Ishikawa (cell line): ENCODE results near the gene EVX2.

ENCODE experiments used
- CEBPB ChIP-seq: IDR thresholded peaks from 2 replicates; pipeline ENCODE4 v1.6.1; 2012
- CREB1 ChIP-seq: IDR thresholded peaks from 2 replicates; pipeline ENCODE4 v1.6.1; 2012; ENCODE audit warnings: low read depth
- EGR1 ChIP-seq: IDR thresholded peaks from 2 replicates; pipeline ENCODE4 v1.6.1; 2012
- EP300 ChIP-seq: IDR thresholded peaks from 2 replicates; pipeline ENCODE4 v1.6.1; 2012; ENCODE audit warnings: borderline replicate concordance
- FOXM1 ChIP-seq: IDR thresholded peaks from 2 replicates; pipeline ENCODE4 v1.6.1; 2012; ENCODE audit warnings: low read depth, borderline replicate concordance
- NFIC ChIP-seq: IDR thresholded peaks from 2 replicates; pipeline ENCODE4 v1.6.1; 2012
- RAD21 ChIP-seq: IDR thresholded peaks from 2 replicates; pipeline ENCODE4 v1.6.1; 2012; ENCODE audit warnings: low read depth
- TAF1 ChIP-seq: IDR thresholded peaks from 2 replicates; pipeline ENCODE4 v1.6.1; 2012; ENCODE audit warnings: low read depth, mild to moderate bottlenecking
- TCF12 ChIP-seq: IDR thresholded peaks from 2 replicates; pipeline ENCODE4 v1.6.1; 2012; ENCODE audit warnings: low read depth
- TEAD4 ChIP-seq: IDR thresholded peaks from 2 replicates; pipeline ENCODE4 v1.6.1; 2012
- YY1 ChIP-seq: IDR thresholded peaks from 2 replicates; pipeline ENCODE4 v1.6.1; 2012; ENCODE audit warnings: low read depth
- ZBTB7A ChIP-seq: IDR thresholded peaks from 2 replicates; pipeline ENCODE4 v1.6.1; 2012; ENCODE audit warnings: low read depth
- TF ChIP-seq, protein P1 (sequence below): IDR thresholded peaks from 2 replicates; pipeline ENCODE4 v1.6.1; 2012
- TF ChIP-seq, protein P2 (sequence below): IDR thresholded peaks from 2 replicates; pipeline ENCODE4 v1.6.1; 2012; ENCODE audit warnings: low read depth, mild to moderate bottlenecking
- TF ChIP-seq, protein P3 (sequence below): IDR thresholded peaks from 2 replicates; pipeline ENCODE4 v1.6.1; 2012

Gene EVX2

DNA sequence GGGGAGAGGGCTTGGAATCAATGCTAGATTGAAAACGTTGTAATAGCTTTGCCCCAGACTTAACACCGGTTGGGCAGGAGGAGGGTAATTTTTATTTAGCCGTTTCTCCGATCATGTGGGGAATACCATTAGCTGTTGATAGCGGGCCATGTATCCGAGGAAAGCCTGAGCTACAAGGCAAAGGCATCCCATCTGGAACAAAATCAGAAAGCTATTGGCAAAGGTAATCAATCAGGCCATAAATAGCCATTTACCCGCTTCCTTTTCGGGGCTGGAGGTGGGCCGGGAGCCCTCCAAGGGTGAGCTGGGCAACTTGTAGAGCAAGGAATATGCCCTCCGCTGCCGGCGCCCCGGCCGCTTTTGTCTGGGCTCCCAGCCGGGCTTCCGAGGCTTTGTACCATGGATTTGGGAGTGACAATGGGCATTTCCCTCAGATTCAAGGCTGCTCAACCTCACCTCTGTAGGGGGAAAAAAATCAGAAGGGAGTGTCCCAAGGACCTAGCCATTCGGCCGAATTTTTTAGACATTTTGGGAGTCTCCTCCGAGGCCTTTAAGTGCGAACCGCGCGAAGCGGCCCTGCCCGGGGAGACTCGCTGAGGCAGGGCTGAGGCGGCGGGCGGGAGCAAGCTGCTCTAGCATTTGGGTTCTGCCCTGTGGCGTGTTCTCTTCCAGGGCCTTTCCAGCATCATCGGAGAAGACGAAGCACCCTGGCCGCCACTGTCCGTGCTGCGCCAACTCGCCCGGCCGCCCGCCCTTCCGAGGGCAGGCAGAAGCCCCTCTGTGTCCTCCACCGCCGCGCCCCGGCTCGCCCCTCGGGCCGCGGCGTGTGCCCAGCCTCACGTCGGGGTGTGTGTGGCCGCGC, 37.7 kb upstream of the EVX2 start:
- TF ChIP-seq TAF1: no peak
- TF ChIP-seq CEBPB: no peak
- TF ChIP-seq TEAD4: no peak
- no peak for TF ChIP-seq RAD21
- no peak for TF ChIP-seq TCF12
- TF ChIP-seq CREB1: no peak
- TF ChIP-seq ZBTB7A: no peak
- TF ChIP-seq, protein P1, sequence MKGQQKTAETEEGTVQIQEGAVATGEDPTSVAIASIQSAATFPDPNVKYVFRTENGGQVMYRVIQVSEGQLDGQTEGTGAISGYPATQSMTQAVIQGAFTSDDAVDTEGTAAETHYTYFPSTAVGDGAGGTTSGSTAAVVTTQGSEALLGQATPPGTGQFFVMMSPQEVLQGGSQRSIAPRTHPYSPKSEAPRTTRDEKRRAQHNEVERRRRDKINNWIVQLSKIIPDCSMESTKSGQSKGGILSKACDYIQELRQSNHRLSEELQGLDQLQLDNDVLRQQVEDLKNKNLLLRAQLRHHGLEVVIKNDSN: no peak
- TF ChIP-seq NFIC: no peak
- no peak for TF ChIP-seq FOXM1
- TF ChIP-seq, protein P2, sequence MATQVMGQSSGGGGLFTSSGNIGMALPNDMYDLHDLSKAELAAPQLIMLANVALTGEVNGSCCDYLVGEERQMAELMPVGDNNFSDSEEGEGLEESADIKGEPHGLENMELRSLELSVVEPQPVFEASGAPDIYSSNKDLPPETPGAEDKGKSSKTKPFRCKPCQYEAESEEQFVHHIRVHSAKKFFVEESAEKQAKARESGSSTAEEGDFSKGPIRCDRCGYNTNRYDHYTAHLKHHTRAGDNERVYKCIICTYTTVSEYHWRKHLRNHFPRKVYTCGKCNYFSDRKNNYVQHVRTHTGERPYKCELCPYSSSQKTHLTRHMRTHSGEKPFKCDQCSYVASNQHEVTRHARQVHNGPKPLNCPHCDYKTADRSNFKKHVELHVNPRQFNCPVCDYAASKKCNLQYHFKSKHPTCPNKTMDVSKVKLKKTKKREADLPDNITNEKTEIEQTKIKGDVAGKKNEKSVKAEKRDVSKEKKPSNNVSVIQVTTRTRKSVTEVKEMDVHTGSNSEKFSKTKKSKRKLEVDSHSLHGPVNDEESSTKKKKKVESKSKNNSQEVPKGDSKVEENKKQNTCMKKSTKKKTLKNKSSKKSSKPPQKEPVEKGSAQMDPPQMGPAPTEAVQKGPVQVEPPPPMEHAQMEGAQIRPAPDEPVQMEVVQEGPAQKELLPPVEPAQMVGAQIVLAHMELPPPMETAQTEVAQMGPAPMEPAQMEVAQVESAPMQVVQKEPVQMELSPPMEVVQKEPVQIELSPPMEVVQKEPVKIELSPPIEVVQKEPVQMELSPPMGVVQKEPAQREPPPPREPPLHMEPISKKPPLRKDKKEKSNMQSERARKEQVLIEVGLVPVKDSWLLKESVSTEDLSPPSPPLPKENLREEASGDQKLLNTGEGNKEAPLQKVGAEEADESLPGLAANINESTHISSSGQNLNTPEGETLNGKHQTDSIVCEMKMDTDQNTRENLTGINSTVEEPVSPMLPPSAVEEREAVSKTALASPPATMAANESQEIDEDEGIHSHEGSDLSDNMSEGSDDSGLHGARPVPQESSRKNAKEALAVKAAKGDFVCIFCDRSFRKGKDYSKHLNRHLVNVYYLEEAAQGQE: no peak
- TF ChIP-seq EP300: no peak
- TF ChIP-seq YY1: no peak
- TF ChIP-seq, protein P3, sequence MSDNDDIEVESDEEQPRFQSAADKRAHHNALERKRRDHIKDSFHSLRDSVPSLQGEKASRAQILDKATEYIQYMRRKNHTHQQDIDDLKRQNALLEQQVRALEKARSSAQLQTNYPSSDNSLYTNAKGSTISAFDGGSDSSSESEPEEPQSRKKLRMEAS: no peak
- no peak for TF ChIP-seq EGR1

DNA sequence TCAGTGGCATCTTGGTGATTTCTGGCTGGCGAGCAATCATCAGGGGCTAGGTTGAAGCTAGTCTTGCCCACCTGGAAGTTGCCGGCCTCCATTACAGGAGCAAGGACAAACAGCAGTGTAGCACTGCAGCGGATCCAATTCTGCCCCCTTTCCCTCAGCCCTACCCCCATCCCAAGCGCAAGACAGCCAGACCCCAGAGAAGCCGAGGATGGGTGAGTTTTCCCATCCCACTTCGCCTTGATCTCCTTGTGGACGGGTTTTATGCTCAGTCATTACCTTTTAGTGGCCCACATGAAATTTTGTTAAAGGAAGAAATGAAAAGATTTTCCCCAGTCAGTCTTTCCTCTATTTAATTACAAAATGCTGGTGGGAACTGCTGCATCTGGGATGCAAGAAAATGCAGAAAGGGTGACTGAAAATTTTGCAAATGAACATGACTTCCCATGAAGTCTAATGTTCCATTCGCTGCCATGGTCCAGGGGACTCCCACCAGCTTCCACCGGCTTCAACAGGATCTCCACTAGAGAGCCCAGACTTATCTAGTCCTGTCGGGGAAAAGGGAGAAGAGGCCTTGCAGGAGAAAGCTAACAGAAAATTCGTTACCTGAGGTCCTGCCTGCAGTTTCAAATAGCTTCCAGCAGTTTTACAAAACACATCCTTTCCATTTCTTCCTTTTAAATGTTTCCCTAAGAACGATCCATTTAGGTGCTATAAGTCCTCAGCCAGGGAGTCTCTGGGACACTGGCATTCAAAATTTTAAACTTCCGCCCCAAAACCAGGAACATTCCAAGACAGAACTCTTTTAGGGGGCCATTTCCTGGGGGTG, 36.8 kb upstream of the EVX2 start:
- TF ChIP-seq TEAD4 (no peak), CEBPB (no peak), FOXM1 (no peak), NFIC (no peak), CREB1 (no peak), YY1 (no peak), RAD21 (no peak), TCF12 (no peak), EGR1 (no peak)
- TF ChIP-seq, protein P2: no peak
- TF ChIP-seq, protein P3: no peak

DNA sequence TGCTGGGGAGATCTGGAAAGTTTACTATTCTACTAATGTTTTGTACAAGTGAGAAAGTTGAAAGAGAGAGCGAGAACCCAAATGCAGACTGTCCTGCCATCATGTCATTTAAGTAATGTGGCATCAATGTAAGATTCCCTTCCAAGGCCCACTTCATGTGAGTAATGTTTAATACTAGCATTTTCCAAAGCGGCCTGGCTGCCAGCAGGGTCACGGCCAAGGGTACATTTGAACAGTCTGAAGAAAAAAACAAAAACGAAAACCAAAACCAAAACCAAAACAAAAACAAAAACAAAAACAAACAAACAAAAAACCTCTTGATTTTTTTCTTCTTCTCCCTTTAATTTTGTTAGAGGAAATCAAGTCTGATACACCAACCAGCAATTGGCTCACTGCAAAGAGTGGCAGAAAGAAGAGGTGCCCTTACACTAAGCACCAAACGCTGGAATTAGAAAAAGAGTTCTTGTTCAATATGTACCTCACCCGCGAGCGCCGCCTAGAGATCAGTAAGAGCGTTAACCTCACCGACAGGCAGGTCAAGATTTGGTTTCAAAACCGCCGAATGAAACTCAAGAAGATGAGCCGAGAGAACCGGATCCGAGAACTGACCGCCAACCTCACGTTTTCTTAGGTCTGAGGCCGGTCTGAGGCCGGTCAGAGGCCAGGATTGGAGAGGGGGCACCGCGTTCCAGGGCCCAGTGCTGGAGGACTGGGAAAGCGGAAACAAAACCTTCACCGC, 35.0 kb upstream of the EVX2 start:
- TF ChIP-seq, protein P3: no peak
- TF ChIP-seq RAD21: peak; percentile 49
- no peak for TF ChIP-seq FOXM1
- TF ChIP-seq CEBPB: no peak
- TF ChIP-seq TEAD4: no peak
- no peak for TF ChIP-seq EP300
- TF ChIP-seq NFIC: no peak

DNA sequence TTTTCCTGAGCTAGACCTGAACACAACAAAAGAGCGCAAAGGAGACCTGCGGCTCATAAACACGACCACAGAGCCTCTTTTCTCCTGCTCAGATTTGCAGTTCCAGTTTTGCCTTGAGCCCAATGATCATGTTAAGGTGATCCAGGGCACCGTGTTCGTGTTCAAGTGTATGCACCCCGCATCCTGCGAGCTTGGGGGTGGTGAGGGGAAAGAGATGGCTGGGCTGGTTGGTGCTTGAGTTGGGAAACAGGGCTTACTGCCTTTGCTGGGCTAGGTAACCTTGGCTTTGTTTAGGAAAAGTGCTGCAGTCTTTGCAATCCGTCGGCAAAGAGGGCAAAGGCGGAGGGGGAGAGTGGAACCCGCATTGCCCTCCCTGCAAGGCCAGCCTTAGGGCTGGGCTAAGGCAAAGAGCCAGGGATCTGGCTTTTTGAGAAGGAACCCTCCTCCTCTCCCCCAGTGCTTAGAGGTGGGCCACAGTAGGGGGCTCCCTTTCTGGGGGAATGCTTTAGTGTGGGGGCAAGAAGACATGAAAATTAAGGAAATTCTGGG, 34.1 kb upstream of the EVX2 start:
- no peak for TF ChIP-seq TCF12
- TF ChIP-seq CREB1: no peak

DNA sequence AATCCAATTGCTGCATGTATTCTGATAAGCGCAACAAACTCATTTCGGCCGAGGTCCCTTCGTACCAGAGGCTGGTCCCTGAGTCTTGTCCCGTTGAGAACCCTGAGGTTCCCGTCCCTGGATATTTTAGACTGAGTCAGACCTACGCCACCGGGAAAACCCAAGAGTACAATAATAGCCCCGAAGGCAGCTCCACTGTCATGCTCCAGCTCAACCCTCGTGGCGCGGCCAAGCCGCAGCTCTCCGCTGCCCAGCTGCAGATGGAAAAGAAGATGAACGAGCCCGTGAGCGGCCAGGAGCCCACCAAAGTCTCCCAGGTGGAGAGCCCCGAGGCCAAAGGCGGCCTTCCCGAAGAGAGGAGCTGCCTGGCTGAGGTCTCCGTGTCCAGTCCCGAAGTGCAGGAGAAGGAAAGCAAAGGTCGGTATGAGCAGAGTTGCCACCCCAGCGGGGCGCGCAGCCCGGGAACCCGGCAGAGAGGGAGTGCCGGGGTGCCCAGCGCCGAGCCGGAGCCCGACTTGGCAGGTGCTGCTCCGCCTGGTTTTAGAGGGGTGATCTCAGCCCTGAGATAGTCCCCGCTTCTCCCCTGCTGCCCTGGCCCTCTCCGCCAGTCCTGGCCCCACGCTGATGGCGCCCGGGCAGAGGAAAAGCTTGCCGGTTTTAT, 33.5 kb upstream of the EVX2 start:
- TF ChIP-seq FOXM1: no peak
- TF ChIP-seq TCF12: no peak
- TF ChIP-seq CEBPB: no peak
- TF ChIP-seq NFIC: no peak
- TF ChIP-seq EGR1: no peak
- TF ChIP-seq, protein P1: no peak
- no peak for TF ChIP-seq TAF1
